ENCODE measurements around the gene SLC13A3. TPM values are rescaled to one million over a fixed set of nuclear protein-coding genes. Genes with fewer than 3 reads are reported as not detected.
A peak's percentile ranks its signal among the peaks of the same experiment; 100 is the strongest.

The SLC13A3 gene
- total RNA-seq, 2 experiments from 2014 or later: 0.07 TPM

- Mint-ChIP-seq H3K4me1 (no peaks in the 10 kb centered on the region), H3K9me3 (ENCODE audit: low read depth) (no peaks in the 10 kb centered on the region), H3K36me3 (ENCODE audit: low read depth) (no peaks in the 10 kb centered on the region), H3K4me3 (no peak overlapping the region), H3K27me3 (peaks cover 13% of the 10 kb centered on the region), H3K27ac (no peak overlapping the region)
- ATAC-seq (no peak), DNase-seq (no peak)
- intact Hi-C loops (cut with DNase I, micrococcal nuclease): no loop called here
- POLR2A ChIA-PET: no interaction called here
- CTCF ChIA-PET: interaction anchor here (1.0 kb wide), 1 partner anchor 14 kb away, joined by 4 read pairs; no protein-coding TSS in a partner anchor
These were observed 85.1 kb downstream of the SLC13A3 start for GRCh38 chr20:46566125-46566524.

GRCh38 chr20:46564241-46564957 is 86.9 kb downstream of the SLC13A3 start:
- peaks cover under 1% of the 10 kb centered on the region for H3K4me1 Mint-ChIP-seq
- ATAC-seq (no peak), DNase-seq (no peak)
- H3K27me3 Mint-ChIP-seq: peaks cover 14% of the 10 kb centered on the region
- ChIA-PET POLR2A (no interaction called here), CTCF (interaction anchor here (0.6 to 1.0 kb wide), 2 partner anchors 9 to 58 kb away, joined by 3 to 4 read pairs; no protein-coding TSS in a partner anchor)
- no peak overlapping the region for H3K4me3 Mint-ChIP-seq
- intact Hi-C loops (cut with DNase I, micrococcal nuclease): no loop called here
- no peaks in the 10 kb centered on the region for H3K9me3 Mint-ChIP-seq (ENCODE audit: low read depth)
- no peak overlapping the region for H3K27ac Mint-ChIP-seq
- no peaks in the 10 kb centered on the region for H3K36me3 Mint-ChIP-seq (ENCODE audit: low read depth)

GRCh38 chr20:46563860-46564221 is 87.4 kb downstream of the SLC13A3 start:
- ATAC-seq (no peak), DNase-seq (no peak)
- ChIA-PET POLR2A (no interaction called here), CTCF (interaction anchor here (0.6 to 1.0 kb wide), 2 partner anchors 9 to 59 kb away, joined by 3 to 4 read pairs; no protein-coding TSS in a partner anchor)
- Mint-ChIP-seq H3K4me1 (peaks cover 6% of the 10 kb centered on the region), H3K27ac (no peak overlapping the region), H3K4me3 (no peak overlapping the region), H3K27me3 (peaks cover 14% of the 10 kb centered on the region), H3K36me3 (ENCODE audit: low read depth) (no peaks in the 10 kb centered on the region), H3K9me3 (ENCODE audit: low read depth) (no peaks in the 10 kb centered on the region)
- intact Hi-C loops (cut with DNase I, micrococcal nuclease): loop anchor here in 1 of 2 experiments (2.0 kb wide), 1 partner anchor 43 kb away; no protein-coding TSS in a partner anchor

GRCh38 chr20:46563170-46563859 is 87.9 kb downstream of the SLC13A3 start:
- Mint-ChIP-seq H3K4me1 (peaks cover 11% of the 10 kb centered on the region), H3K36me3 (ENCODE audit: low read depth) (no peaks in the 10 kb centered on the region), H3K4me3 (no peak overlapping the region), H3K9me3 (ENCODE audit: low read depth) (no peaks in the 10 kb centered on the region), H3K27ac (no peak overlapping the region), H3K27me3 (peaks cover 14% of the 10 kb centered on the region)
- ChIA-PET POLR2A (no interaction called here), CTCF (interaction anchor here (0.8 to 3.2 kb wide), 7 partner anchors 10 to 59 kb away, joined by 3 to 12 read pairs (median 6); no protein-coding TSS in a partner anchor)
- ATAC-seq: no peak
- no peak for DNase-seq
- intact Hi-C loops (cut with DNase I, micrococcal nuclease): loop anchor here in 1 of 2 experiments (2.0 kb wide), 1 partner anchor 43 kb away; no protein-coding TSS in a partner anchor

- no peak overlapping the region for H3K27ac Mint-ChIP-seq
- peaks cover 18% of the 10 kb centered on the region for H3K4me1 Mint-ChIP-seq
- DNase-seq: peak; percentile 82
- peaks cover 13% of the 10 kb centered on the region for H3K27me3 Mint-ChIP-seq
- H3K36me3 Mint-ChIP-seq (ENCODE audit: low read depth): no peaks in the 10 kb centered on the region
- ChIA-PET POLR2A (no interaction called here), CTCF (interaction anchor here (0.5 to 3.2 kb wide), 13 partner anchors 10 to 697 kb away, joined by 3 to 12 read pairs (median 5); partner anchors contain the start of genes OCSTAMP and ZNF334)
- no peaks in the 10 kb centered on the region for H3K9me3 Mint-ChIP-seq (ENCODE audit: low read depth)
- peak; percentile 66 for ATAC-seq
- no peak overlapping the region for H3K4me3 Mint-ChIP-seq
- intact Hi-C loops (cut with DNase I, micrococcal nuclease): loop anchor here in 1 of 2 experiments (1.0 to 2.0 kb wide), 3 partner anchors 42 to 127 kb away; partner anchors contain the start of gene TP53RK
These were observed 88.7 kb downstream of the SLC13A3 start for GRCh38 chr20:46562373-46563169.

GRCh38 chr20:46562009-46562372 is 89.3 kb downstream of the SLC13A3 start:
- H3K36me3 Mint-ChIP-seq (ENCODE audit: low read depth): no peaks in the 10 kb centered on the region
- peaks cover 9% of the 10 kb centered on the region for H3K27me3 Mint-ChIP-seq
- intact Hi-C loops (cut with DNase I, micrococcal nuclease): loop anchor here in 1 of 2 experiments (1.0 to 2.0 kb wide), 3 partner anchors 41 to 127 kb away; partner anchors contain the start of gene TP53RK
- H3K27ac Mint-ChIP-seq: no peak overlapping the region
- ChIA-PET CTCF (interaction anchor here (0.5 to 3.2 kb wide), 11 partner anchors 9 to 159 kb away, joined by 3 to 12 read pairs (median 5); partner anchors contain the start of genes OCSTAMP and ZNF334), POLR2A (no interaction called here)
- no peaks in the 10 kb centered on the region for H3K9me3 Mint-ChIP-seq (ENCODE audit: low read depth)
- no peak for DNase-seq
- no peak for ATAC-seq
- no peak overlapping the region for H3K4me3 Mint-ChIP-seq
- peaks cover 21% of the 10 kb centered on the region for H3K4me1 Mint-ChIP-seq

- Mint-ChIP-seq H3K36me3 (ENCODE audit: low read depth) (no peaks in the 10 kb centered on the region), H3K4me1 (peaks cover 30% of the 10 kb centered on the region), H3K4me3 (no peak overlapping the region), H3K9me3 (ENCODE audit: low read depth) (no peaks in the 10 kb centered on the region), H3K27ac (no peak overlapping the region), H3K27me3 (peaks cover 4% of the 10 kb centered on the region)
- DNase-seq (no peak), ATAC-seq (no peak)
- POLR2A ChIA-PET: no interaction called here
- CTCF ChIA-PET: interaction anchor here (0.7 to 3.2 kb wide), 8 partner anchors 10 to 562 kb away, joined by 3 to 12 read pairs (median 6); partner anchors contain the start of genes OCSTAMP and TP53RK
- intact Hi-C loops (cut with DNase I, micrococcal nuclease): loop anchor here in 1 of 2 experiments (5.0 kb wide), 2 partner anchors 158 to 198 kb away; no protein-coding TSS in a partner anchor
These were observed 91.4 kb downstream of the SLC13A3 start for GRCh38 chr20:46559685-46560440.

GRCh38 chr20:46559001-46559400 is 92.3 kb downstream of the SLC13A3 start:
- no peak overlapping the region for H3K27ac Mint-ChIP-seq
- peaks cover 5% of the 10 kb centered on the region for H3K27me3 Mint-ChIP-seq
- no peak overlapping the region for H3K4me3 Mint-ChIP-seq
- ChIA-PET CTCF (interaction anchor here (0.5 to 2.5 kb wide), 10 partner anchors 9 to 866 kb away, joined by 3 to 10 read pairs (median 4); partner anchors contain the start of genes OCSTAMP and TP53RK), POLR2A (no interaction called here)
- H3K36me3 Mint-ChIP-seq (ENCODE audit: low read depth): no peaks in the 10 kb centered on the region
- no peak for DNase-seq
- peaks cover 32% of the 10 kb centered on the region for H3K4me1 Mint-ChIP-seq
- no peak for ATAC-seq
- no peaks in the 10 kb centered on the region for H3K9me3 Mint-ChIP-seq (ENCODE audit: low read depth)
- intact Hi-C loops (cut with DNase I, micrococcal nuclease): loop anchor here in 1 of 2 experiments (5.0 kb wide), 2 partner anchors 157 to 197 kb away; no protein-coding TSS in a partner anchor

GRCh38 chr20:46558511-46558959 is 92.7 kb downstream of the SLC13A3 start:
- intact Hi-C loops (cut with DNase I, micrococcal nuclease): loop anchor here in 1 of 2 experiments (1.0 to 5.0 kb wide), 3 partner anchors 13 to 196 kb away; no protein-coding TSS in a partner anchor
- peak overlapping the region; percentile 68 for H3K27ac Mint-ChIP-seq
- H3K4me1 Mint-ChIP-seq: peaks cover 32% of the 10 kb centered on the region
- DNase-seq: peak; percentile 82
- H3K9me3 Mint-ChIP-seq (ENCODE audit: low read depth): no peaks in the 10 kb centered on the region
- POLR2A ChIA-PET: interaction anchor here (0.6 to 0.9 kb wide), 2 partner anchors 14 to 129 kb away, joined by 3 read pairs; no protein-coding TSS in a partner anchor
- no peaks in the 10 kb centered on the region for H3K36me3 Mint-ChIP-seq (ENCODE audit: low read depth)
- peaks cover 5% of the 10 kb centered on the region for H3K27me3 Mint-ChIP-seq
- CTCF ChIA-PET: interaction anchor here (0.5 to 2.5 kb wide), 8 partner anchors 8 to 867 kb away, joined by 3 to 10 read pairs (median 4); partner anchors contain the start of gene OCSTAMP
- no peak overlapping the region for H3K4me3 Mint-ChIP-seq
- ATAC-seq: peak; percentile 97

Measured in activated CD4-positive, alpha-beta T cell treated with anti-CD3 and anti-CD28 coated beads for 36 hours (primary cell).